Right cardiac atrium (tissue), 5 donors: ENCODE measurements around the gene DCLK1. TPM values are rescaled to one million over a fixed set of nuclear protein-coding genes. Genes with fewer than 3 reads are reported as not detected.

Source experiments
- ATAC-seq, 2 donors: fragments of 200-7000 bp; cut with Tn5 transposase; one replicate each; pipeline versions ENCODE4 v1.8.0 to v1.9.1; 2020; ENCODE audit warnings: moderate library complexity in 2 of 2, mild to moderate bottlenecking in 1 of 2
- DNase-seq, 3 donors: peaks; one replicate each; pipeline ENCODE4 v3.0.0-alpha.2; 2020
- H3K27ac ChIP-seq: one replicate; pipeline ENCODE4 v1.5.1; 2013; ENCODE audit warnings: mild to moderate bottlenecking, low read length, control low read depth, moderate library complexity
- H3K27me3 ChIP-seq: one replicate; pipeline ENCODE4 v1.6.1; 2013; ENCODE audit not compliant: control insufficient read depth, insufficient read depth
- H3K4me1 ChIP-seq: one replicate; pipeline ENCODE4 v1.6.1; 2013; ENCODE audit warnings: low read length; ENCODE audit not compliant: control insufficient read depth, insufficient read depth
- H3K4me3 ChIP-seq: one replicate; pipeline ENCODE4 v1.5.1; 2013; ENCODE audit warnings: low read length, control low read depth
- H3K9me3 ChIP-seq: one replicate; pipeline ENCODE4 v1.6.1; 2013; ENCODE audit warnings: low read length; ENCODE audit not compliant: control insufficient read depth
- whole genome bisulfite sequencing: extraction: QIAGEN DNeasy Blood & Tissue Kit; methylation state at CpG from one replicate; pipeline ENCODE4 v1.1.7; 2013; 5-methylcytosine and 5-hydroxymethylcytosine counted together
- intact Hi-C, 4 donors: fragments of 100-400 bp; cut with DNase I; formaldehyde crosslinking; loops; one replicate each; pipeline versions ENCODE4 v1.11.0 to v1.14.0; 2022 to 2023
- polyA plus RNA-seq: library from polyadenylated mRNA; stranded (reverse); fragments of 200-250 nt; gene quantifications from one replicate; pipeline ENCODE4 v1.2.3, GENCODE V29; 2013
- total RNA-seq, 4 donors: library from RNA; stranded (reverse); fragmentation: NEBNext Ultra II Directional; extraction: Animal tissue kit (Norgen Biotek cat#: 25700); gene quantifications; one replicate each; pipeline ENCODE4 v1.2.1, GENCODE V29; 2021
- donor health status: healthy with polysubstance abuse.
- donor health status: DM: no; HTN: yes; CAD: no.
- donor health status: DM: no; HTN: no; CAD: no.
- donor health status: DM: no; HTN: yes; CAD: no; lungs with severe emphysema.
- donor health status: DM: yes; HTN: yes; CAD: no.

The DCLK1 gene
- total and polyA plus RNA-seq, 5 donors: 5.1 to 19.8 (median 16.1) TPM

DNA sequence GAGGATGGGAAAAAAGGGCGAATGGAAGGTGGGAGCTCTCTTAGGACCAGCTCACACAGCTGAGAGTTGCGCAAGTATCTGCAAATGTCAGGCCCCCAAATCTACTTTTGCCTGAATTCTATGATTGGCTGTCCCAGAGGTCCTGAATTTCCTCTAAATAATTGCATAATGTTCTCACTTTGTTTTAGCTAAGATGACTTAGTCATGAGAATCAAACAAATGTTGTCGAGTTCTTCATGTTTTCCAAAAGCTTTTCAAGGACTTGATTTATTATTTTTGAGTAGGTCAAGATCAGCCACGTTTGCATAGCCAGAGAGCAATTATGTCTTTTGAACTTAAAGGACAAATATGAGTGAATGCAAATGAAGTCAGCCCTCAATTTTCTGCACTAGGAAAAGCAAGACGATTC is 408.1 kb downstream of the DCLK1 start:
- Histone ChIP-seq H3K4me1 (peaks cover 5% of the 10 kb centered on the region), H3K4me3 (no peak overlapping the region), H3K27ac (peak overlapping the region; percentile 13), H3K27me3 (no peaks in the 10 kb centered on the region), H3K9me3 (no peaks in the 10 kb centered on the region)
- ATAC-seq (peak; percentile 70 to 86), DNase-seq (peak in 2 of 3 donors; percentile 51 to 69)
- WGBS: 45% methylated on average over 5 of the region's 5 CpGs
- intact Hi-C loops: loop anchor here in 1 of 4 donors (10.0 kb wide), 1 partner anchor 232 kb away; no protein-coding TSS in a partner anchor

DNA sequence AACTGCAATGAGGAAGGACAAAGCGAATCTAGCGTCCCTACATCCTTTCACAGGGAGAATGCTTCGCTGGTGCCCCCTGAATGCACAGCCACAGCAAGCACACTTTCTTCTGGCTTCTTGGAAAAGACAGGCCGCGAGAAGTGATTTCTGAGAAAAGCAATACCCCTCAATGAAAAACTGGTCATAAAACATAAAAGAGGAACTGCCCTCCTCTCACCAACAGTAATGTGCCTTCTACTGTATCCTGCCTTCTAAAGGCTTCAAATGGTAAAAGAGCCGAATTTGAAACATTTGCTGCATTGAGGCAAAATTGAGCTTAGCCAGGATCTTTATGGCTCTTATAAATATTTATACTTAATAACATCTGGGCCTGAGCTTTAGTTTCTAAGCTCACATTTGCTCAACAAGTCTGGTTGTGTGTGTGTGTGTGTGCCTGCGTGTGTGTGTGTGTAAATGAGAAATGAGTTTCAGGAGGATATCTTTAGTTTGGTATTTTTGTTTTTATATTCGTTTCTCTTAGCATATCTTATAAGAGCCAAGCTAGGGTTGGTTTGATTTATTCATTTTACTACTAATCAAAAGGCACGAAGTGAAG is 408.6 kb downstream of the DCLK1 start:
- DNase-seq (peak in 1 of 3 donors; percentile 56), ATAC-seq (no peak)
- intact Hi-C loops: loop anchor here in 1 of 4 donors (10.0 kb wide), 1 partner anchor 232 kb away; no protein-coding TSS in a partner anchor
- 58% methylated on average over 9 of the region's 9 CpGs for WGBS
- H3K27ac ChIP-seq: peak overlapping the region; percentile 78
- peaks cover 5% of the 10 kb centered on the region for H3K4me1 ChIP-seq
- no peak overlapping the region for H3K4me3 ChIP-seq
- H3K27me3 ChIP-seq: no peaks in the 10 kb centered on the region
- H3K9me3 ChIP-seq: no peaks in the 10 kb centered on the region

DNA sequence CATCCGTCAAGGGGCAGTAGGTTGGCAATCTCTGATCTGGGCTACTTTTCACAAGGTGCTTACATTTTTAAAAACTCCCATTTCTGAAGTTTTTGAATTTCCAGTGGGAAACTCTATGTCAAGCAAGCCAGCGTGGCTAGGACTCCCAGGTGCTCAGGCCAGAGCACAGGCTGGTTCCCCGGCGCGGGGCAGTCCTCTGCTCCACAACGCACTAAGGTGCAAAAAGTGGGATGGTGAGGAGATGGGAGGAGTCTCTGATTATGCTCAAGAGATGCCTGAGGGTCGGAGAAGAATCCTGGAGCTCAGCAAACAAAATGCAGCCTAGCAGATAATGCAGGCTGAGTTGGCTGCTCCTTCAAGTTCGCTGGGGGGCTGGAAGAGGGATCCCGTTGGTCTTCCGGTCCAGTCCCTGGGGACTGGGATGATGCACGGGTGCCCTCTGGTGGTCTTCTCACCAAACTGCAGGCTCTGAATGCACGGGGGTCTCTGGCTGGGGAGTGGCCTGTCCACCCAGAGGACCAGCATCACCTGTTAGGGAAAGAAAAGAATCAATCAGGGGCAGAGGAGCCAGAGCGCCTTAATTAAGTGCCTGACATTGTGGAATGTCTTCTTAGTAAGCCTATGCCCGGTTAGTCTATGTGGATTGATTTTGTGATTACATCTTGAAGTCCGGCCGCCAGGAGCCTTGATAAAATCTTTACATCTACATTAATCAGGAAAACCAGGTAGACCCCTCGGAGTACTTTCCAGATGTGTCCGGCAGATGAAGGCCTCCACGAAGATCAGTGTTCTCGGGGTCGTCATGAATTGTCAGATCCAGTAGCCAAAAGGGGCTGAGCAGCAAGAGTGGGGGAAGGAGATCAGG is 410.3 kb downstream of the DCLK1 start:
- H3K27me3 ChIP-seq: no peaks in the 10 kb centered on the region
- peak; percentile 44 to 69 (median 68) for DNase-seq
- no peaks in the 10 kb centered on the region for H3K9me3 ChIP-seq
- intact Hi-C loops: loop anchor here in 1 of 4 donors (10.0 kb wide), 1 partner anchor 234 kb away; no protein-coding TSS in a partner anchor
- 45% methylated on average over 21 of the region's 21 CpGs for WGBS
- peak overlapping the region; percentile 10 for H3K27ac ChIP-seq
- peak; percentile 19 to 27 for ATAC-seq
- H3K4me1 ChIP-seq: peaks cover 5% of the 10 kb centered on the region
- H3K4me3 ChIP-seq: peak overlapping the region; percentile 9

GRCh38 chr13:35720290-35720689 is 410.9 kb downstream of the DCLK1 start:
- ATAC-seq (no peak), DNase-seq (no peak)
- H3K9me3 ChIP-seq: no peaks in the 10 kb centered on the region
- H3K27me3 ChIP-seq: no peaks in the 10 kb centered on the region
- H3K4me1 ChIP-seq: peaks cover 5% of the 10 kb centered on the region
- no peak overlapping the region for H3K27ac ChIP-seq
- WGBS: 82% methylated on average over 5 of the region's 5 CpGs
- H3K4me3 ChIP-seq: no peak overlapping the region
- intact Hi-C loops: loop anchor here in 1 of 4 donors (10.0 kb wide), 1 partner anchor 235 kb away; no protein-coding TSS in a partner anchor

Other genes starting within 250 kb of the DCLK1 start
- gene SOHLH2, start 83.2 kb upstream of the DCLK1 start, total RNA-seq: under 1 TPM in 1 of 4 donors, not detected in 3; 0.74 TPM
- gene SOHLH2, start 83.2 kb upstream of the DCLK1 start, polyA plus RNA-seq: 0.34 TPM
- gene CCDC169, start 166.4 kb upstream of the DCLK1 start, total RNA-seq: 1 to 10 TPM in 2 of 4 donors, under 1 TPM in 2; 0.15 to 1.8 (median 0.80) TPM
- 0.61 TPM for gene CCDC169, start 166.4 kb upstream of the DCLK1 start, polyA plus RNA-seq
- 10 to 100 TPM; 41.9 to 61.4 (median 52.5) TPM for gene SPART, start 215.0 kb upstream of the DCLK1 start, total RNA-seq
- gene SPART, start 215.0 kb upstream of the DCLK1 start, polyA plus RNA-seq: 24.6 TPM